Measurements from ENCODE around the gene CAMK2B.

Gene CAMK2B

DNA sequence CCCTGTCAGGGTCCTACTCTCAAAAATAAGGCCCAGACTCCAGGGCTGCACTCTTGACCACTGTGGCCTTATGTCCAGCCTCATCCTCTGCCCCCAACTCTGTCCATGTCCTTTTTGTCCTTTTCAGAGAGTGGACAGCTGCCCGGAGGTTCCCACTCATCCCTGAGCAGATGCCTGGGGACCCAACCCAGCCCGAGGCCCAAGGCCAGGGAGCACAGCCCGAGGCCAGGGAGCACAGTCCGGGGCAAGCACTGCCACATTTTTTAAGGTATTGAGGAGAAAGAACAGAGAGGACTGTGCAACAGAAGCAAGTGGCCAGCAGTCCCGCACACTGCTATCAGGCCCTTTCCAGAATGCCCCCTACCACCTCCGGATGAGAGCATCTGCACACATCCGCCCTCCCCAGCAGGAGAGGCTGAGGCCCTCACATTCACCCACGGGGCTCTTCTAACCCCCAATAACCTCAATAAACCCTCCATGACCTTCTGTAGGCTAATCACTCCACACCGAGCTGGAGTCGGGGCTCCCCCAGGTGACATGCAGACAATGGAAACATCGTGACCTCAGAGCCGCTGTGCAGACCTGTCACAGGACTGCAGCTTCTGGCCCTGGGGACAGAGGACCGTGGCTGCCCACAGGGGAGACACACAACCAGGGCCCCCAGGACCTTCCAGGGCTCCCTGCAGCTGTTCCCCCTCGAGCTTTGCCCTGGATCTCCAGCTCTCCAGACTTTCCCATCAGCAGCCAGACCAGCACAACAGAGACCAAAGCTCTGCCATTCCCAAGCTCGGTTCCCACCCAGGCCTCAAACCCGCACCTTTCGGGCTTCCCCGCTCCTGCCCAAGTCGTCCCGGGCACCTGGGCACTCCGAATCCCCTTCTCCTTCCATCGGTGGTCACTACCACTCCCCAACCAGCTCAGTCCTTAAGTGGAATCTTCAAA lies 51.4 kb downstream of the CAMK2B start:
- Histone ChIP-seq H4K20me1 (ENCODE audit: insufficient read depth, low read length) (no peaks in the 10 kb centered on the region), H3K4me3 (ENCODE audit: low read depth, low read length, poor library complexity, severe bottlenecking) (no peak overlapping the region), H3K9me2 (ENCODE audit: low read depth, low read length) (no peaks in the 10 kb centered on the region), H3K9me3 (ENCODE audit: low read length) (no peaks in the 10 kb centered on the region), H3F3A (ENCODE audit: insufficient read depth, low read length) (no peaks in the 10 kb centered on the region), H3K36me3 (ENCODE audit: insufficient read depth, low read length) (no peaks in the 10 kb centered on the region), H2AFZ (ENCODE audit: low read length) (no peak overlapping the region), H3K4me1 (ENCODE audit: insufficient read depth, low read length, severe bottlenecking) (no peaks in the 10 kb centered on the region), H3K79me2 (ENCODE audit: insufficient read depth, low read length) (no peaks in the 10 kb centered on the region), H3K9ac (ENCODE audit: low read length) (no peak overlapping the region), H3K4me2 (ENCODE audit: low read length) (no peak overlapping the region), H3K27ac (ENCODE audit: low read depth, low read length, poor library complexity, severe bottlenecking) (no peak overlapping the region), H3K27me3 (ENCODE audit: insufficient read depth, low read length) (peaks cover 22% of the 10 kb centered on the region; the same call in 1 of the 2 replicates)
- TF ChIP-seq EZH2 (IDR thresholded peaks at IDR 0.05; ENCODE audit: borderline replicate concordance, low read length), result no peak
- TF ChIP-seq, protein P1, sequence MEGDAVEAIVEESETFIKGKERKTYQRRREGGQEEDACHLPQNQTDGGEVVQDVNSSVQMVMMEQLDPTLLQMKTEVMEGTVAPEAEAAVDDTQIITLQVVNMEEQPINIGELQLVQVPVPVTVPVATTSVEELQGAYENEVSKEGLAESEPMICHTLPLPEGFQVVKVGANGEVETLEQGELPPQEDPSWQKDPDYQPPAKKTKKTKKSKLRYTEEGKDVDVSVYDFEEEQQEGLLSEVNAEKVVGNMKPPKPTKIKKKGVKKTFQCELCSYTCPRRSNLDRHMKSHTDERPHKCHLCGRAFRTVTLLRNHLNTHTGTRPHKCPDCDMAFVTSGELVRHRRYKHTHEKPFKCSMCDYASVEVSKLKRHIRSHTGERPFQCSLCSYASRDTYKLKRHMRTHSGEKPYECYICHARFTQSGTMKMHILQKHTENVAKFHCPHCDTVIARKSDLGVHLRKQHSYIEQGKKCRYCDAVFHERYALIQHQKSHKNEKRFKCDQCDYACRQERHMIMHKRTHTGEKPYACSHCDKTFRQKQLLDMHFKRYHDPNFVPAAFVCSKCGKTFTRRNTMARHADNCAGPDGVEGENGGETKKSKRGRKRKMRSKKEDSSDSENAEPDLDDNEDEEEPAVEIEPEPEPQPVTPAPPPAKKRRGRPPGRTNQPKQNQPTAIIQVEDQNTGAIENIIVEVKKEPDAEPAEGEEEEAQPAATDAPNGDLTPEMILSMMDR (IDR thresholded peaks at IDR 0.05; ENCODE audit: low read length), result no peak

DNA sequence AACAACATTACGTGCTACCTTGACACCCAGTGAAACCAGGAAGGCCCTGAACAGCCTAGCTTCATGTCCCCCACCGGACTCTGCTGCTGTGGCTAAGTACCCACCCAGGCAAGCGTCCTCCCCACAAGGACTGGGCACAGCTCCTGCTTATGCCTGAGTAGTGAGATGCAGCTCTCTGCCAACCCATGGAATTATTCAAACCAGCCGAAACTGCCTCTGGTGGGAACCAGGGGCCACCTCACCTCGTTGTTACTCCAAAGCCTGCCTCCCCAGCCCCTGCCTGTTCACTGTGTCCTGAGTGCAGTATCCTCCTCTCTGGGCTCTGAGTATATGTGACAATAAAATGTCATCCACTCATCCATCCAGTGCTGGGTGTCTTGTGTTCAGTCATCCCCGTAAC lies 52.4 kb downstream of the CAMK2B start:
- TF ChIP-seq EZH2 (IDR thresholded peaks at IDR 0.05; ENCODE audit: borderline replicate concordance, low read length), result no peak
- TF ChIP-seq, protein P1 (IDR thresholded peaks at IDR 0.05; ENCODE audit: low read length), result no peak
- Histone ChIP-seq H3K27ac (ENCODE audit: low read depth, low read length, poor library complexity, severe bottlenecking) (no peak overlapping the region), H3K27me3 (ENCODE audit: insufficient read depth, low read length) (peaks cover 22% of the 10 kb centered on the region; the same call in 1 of the 2 replicates)

DNA sequence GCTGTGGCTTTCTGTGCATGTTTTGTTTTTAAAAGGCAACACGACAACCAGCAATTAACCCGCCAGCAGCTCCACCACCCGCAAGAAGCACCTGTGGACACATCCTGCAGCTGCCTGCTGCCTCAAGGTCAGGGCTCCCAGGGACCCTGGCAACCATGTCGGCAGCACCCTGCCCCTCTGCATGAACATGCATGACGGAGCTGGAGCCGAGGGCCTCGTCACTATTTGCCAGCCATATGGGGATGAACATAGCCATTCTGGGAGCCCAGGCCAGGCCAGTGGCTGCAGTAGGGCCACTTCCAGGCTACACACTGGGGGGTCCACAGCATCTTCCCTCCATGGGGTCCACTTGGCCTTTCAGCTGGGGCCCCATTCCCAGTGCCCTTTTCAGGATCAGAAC lies 52.9 kb downstream of the CAMK2B start:
- no peaks in the 10 kb centered on the region for H4K20me1 ChIP-seq (ENCODE audit: insufficient read depth, low read length)
- H3K9me3 ChIP-seq (ENCODE audit: low read length), result no peaks in the 10 kb centered on the region
- H3K27me3 ChIP-seq (ENCODE audit: insufficient read depth, low read length), result peaks cover 22% of the 10 kb centered on the region; the same call in 1 of the 2 replicates
- H3F3A ChIP-seq (ENCODE audit: insufficient read depth, low read length), result no peaks in the 10 kb centered on the region
- no peak overlapping the region for H3K9ac ChIP-seq (ENCODE audit: low read length)
- H3K4me3 ChIP-seq (ENCODE audit: low read depth, low read length, poor library complexity, severe bottlenecking), result no peak overlapping the region
- no peak overlapping the region for H3K4me2 ChIP-seq (ENCODE audit: low read length)
- H2AFZ ChIP-seq (ENCODE audit: low read length), result no peak overlapping the region
- H3K9me2 ChIP-seq (ENCODE audit: low read depth, low read length), result no peaks in the 10 kb centered on the region
- TF ChIP-seq EZH2 (IDR thresholded peaks at IDR 0.05; ENCODE audit: borderline replicate concordance, low read length), result no peak
- TF ChIP-seq, protein P1 (IDR thresholded peaks at IDR 0.05; ENCODE audit: low read length), result no peak
- H3K27ac ChIP-seq (ENCODE audit: low read depth, low read length, poor library complexity, severe bottlenecking), result no peak overlapping the region
- no peaks in the 10 kb centered on the region for H3K36me3 ChIP-seq (ENCODE audit: insufficient read depth, low read length)
- H3K79me2 ChIP-seq (ENCODE audit: insufficient read depth, low read length), result no peaks in the 10 kb centered on the region
- H3K4me1 ChIP-seq (ENCODE audit: insufficient read depth, low read length, severe bottlenecking), result no peaks in the 10 kb centered on the region

More for the DNA sequence above, 52.4 kb downstream of the CAMK2B start:
- Histone ChIP-seq H3K4me3 (ENCODE audit: low read depth, low read length, poor library complexity, severe bottlenecking) (no peak overlapping the region), H3K79me2 (ENCODE audit: insufficient read depth, low read length) (no peaks in the 10 kb centered on the region), H3F3A (ENCODE audit: insufficient read depth, low read length) (no peaks in the 10 kb centered on the region), H3K9ac (ENCODE audit: low read length) (no peak overlapping the region), H3K9me3 (ENCODE audit: low read length) (no peaks in the 10 kb centered on the region), H4K20me1 (ENCODE audit: insufficient read depth, low read length) (no peaks in the 10 kb centered on the region), H3K9me2 (ENCODE audit: low read depth, low read length) (no peaks in the 10 kb centered on the region), H3K4me1 (ENCODE audit: insufficient read depth, low read length, severe bottlenecking) (no peaks in the 10 kb centered on the region), H3K36me3 (ENCODE audit: insufficient read depth, low read length) (no peaks in the 10 kb centered on the region), H2AFZ (ENCODE audit: low read length) (no peak overlapping the region), H3K4me2 (ENCODE audit: low read length) (no peak overlapping the region)
